ENCODE results near the gene LYVE1.

LYVE1 gene

GRCh38 chr11:10568486-10568941 lies at the start of gene LYVE1:
Gene LYVE1, minus strand, starts transcription at chr11:10568665. Its CDS starts 133 bp downstream, at chr11:10568532.
- in situ Hi-C loops (cut with HindIII; ENCODE audit: low pct_ligation_motif_present, low pct_unique_long_range_greater_than_20kb, low sequenced_read_pairs), result no loop called here
- no peak for DNase-seq

- no peak for DNase-seq
- in situ Hi-C loops (cut with HindIII; ENCODE audit: low pct_ligation_motif_present, low pct_unique_long_range_greater_than_20kb, low sequenced_read_pairs), result no loop called here
These were observed 49.1 kb upstream of the LYVE1 start for GRCh38 chr11:10617551-10617950.

GRCh38 chr11:10611979-10612862 lies 43.8 kb upstream of the LYVE1 start:
- in situ Hi-C loops (cut with HindIII; ENCODE audit: low pct_ligation_motif_present, low pct_unique_long_range_greater_than_20kb, low sequenced_read_pairs), result no loop called here
- no peak for DNase-seq

GRCh38 chr11:10609636-10610035 lies 41.2 kb upstream of the LYVE1 start:
- no peak for DNase-seq
- in situ Hi-C loops (cut with HindIII; ENCODE audit: low pct_ligation_motif_present, low pct_unique_long_range_greater_than_20kb, low sequenced_read_pairs), result no loop called here

- no peak for DNase-seq
- in situ Hi-C loops (cut with HindIII; ENCODE audit: low pct_ligation_motif_present, low pct_unique_long_range_greater_than_20kb, low sequenced_read_pairs), result no loop called here
These were observed 40.1 kb upstream of the LYVE1 start for GRCh38 chr11:10608584-10608983.

GRCh38 chr11:10607462-10608132 lies 39.1 kb upstream of the LYVE1 start:
- no peak for DNase-seq
- in situ Hi-C loops (cut with HindIII; ENCODE audit: low pct_ligation_motif_present, low pct_unique_long_range_greater_than_20kb, low sequenced_read_pairs), result no loop called here

GRCh38 chr11:10606536-10607208 lies 38.2 kb upstream of the LYVE1 start:
- in situ Hi-C loops (cut with HindIII; ENCODE audit: low pct_ligation_motif_present, low pct_unique_long_range_greater_than_20kb, low sequenced_read_pairs), result no loop called here
- DNase-seq, result no peak

- DNase-seq, result no peak
- in situ Hi-C loops (cut with HindIII; ENCODE audit: low pct_ligation_motif_present, low pct_unique_long_range_greater_than_20kb, low sequenced_read_pairs), result no loop called here
These were observed 37.5 kb upstream of the LYVE1 start for GRCh38 chr11:10605941-10606381.

GRCh38 chr11:10604798-10605197 lies 36.3 kb upstream of the LYVE1 start:
- no peak for DNase-seq
- in situ Hi-C loops (cut with HindIII; ENCODE audit: low pct_ligation_motif_present, low pct_unique_long_range_greater_than_20kb, low sequenced_read_pairs), result no loop called here

GRCh38 chr11:10604340-10604748 lies 35.9 kb upstream of the LYVE1 start:
- in situ Hi-C loops (cut with HindIII; ENCODE audit: low pct_ligation_motif_present, low pct_unique_long_range_greater_than_20kb, low sequenced_read_pairs), result no loop called here
- no peak for DNase-seq

- no peak for DNase-seq
- in situ Hi-C loops (cut with HindIII; ENCODE audit: low pct_ligation_motif_present, low pct_unique_long_range_greater_than_20kb, low sequenced_read_pairs), result no loop called here
These were observed 35.3 kb upstream of the LYVE1 start for GRCh38 chr11:10603721-10604297.

GRCh38 chr11:10602945-10603344 lies 34.5 kb upstream of the LYVE1 start:
- in situ Hi-C loops (cut with HindIII; ENCODE audit: low pct_ligation_motif_present, low pct_unique_long_range_greater_than_20kb, low sequenced_read_pairs), result no loop called here
- DNase-seq, result no peak

GRCh38 chr11:10602366-10602765 lies 33.9 kb upstream of the LYVE1 start:
- in situ Hi-C loops (cut with HindIII; ENCODE audit: low pct_ligation_motif_present, low pct_unique_long_range_greater_than_20kb, low sequenced_read_pairs), result no loop called here
- no peak for DNase-seq

GRCh38 chr11:10601837-10602236 lies 33.4 kb upstream of the LYVE1 start:
- in situ Hi-C loops (cut with HindIII; ENCODE audit: low pct_ligation_motif_present, low pct_unique_long_range_greater_than_20kb, low sequenced_read_pairs), result no loop called here
- no peak for DNase-seq

GRCh38 chr11:10600570-10601248 lies 32.2 kb upstream of the LYVE1 start:
- in situ Hi-C loops (cut with HindIII; ENCODE audit: low pct_ligation_motif_present, low pct_unique_long_range_greater_than_20kb, low sequenced_read_pairs), result no loop called here
- no peak for DNase-seq

- no peak for DNase-seq
- in situ Hi-C loops (cut with HindIII; ENCODE audit: low pct_ligation_motif_present, low pct_unique_long_range_greater_than_20kb, low sequenced_read_pairs), result no loop called here
These were observed 31.1 kb upstream of the LYVE1 start for GRCh38 chr11:10599388-10600175.

- in situ Hi-C loops (cut with HindIII; ENCODE audit: low pct_ligation_motif_present, low pct_unique_long_range_greater_than_20kb, low sequenced_read_pairs), result no loop called here
- no peak for DNase-seq
These were observed 30.4 kb upstream of the LYVE1 start for GRCh38 chr11:10598816-10599215.

Data from ACHN (cell line).